Stomach (tissue), 9 donors: Measurements from ENCODE around the gene FXR1. TPM values are rescaled to one million over a fixed set of nuclear protein-coding genes. Genes with fewer than 3 reads are reported as not detected.
A peak's percentile ranks its signal among the peaks of the same experiment; 100 is the strongest.

ENCODE experiments used
- DNase-seq, 2 donors: peaks; one replicate each; pipeline versions ENCODE4 v3.0.0 to v3.0.0-alpha.2; 2013 to 2019
- H3K27ac ChIP-seq, 5 donors: fragments of 200-600 bp in 4 of 5; sonication (generic) in 4 of 5; one replicate each; pipeline ENCODE4 v1.5.1; 2013 to 2019; ENCODE audit warnings: mild to moderate bottlenecking in 1 of 5, moderate library complexity in 1 of 5
- H3K27me3 ChIP-seq, 3 donors: fragments of 200-600 bp; sonication (generic); one replicate each; pipeline ENCODE4 v1.5.1; 2017 to 2019; ENCODE audit warnings: mixed run types in 1 of 3
- H3K36me3 ChIP-seq, 4 donors: fragments of 200-600 bp; sonication (generic); 1 replicate in 3 of 4; 2 replicates in 1 of 4; pipeline ENCODE4 v1.5.1; 2016 to 2019
- H3K4me1 ChIP-seq, 4 donors: fragments of 200-600 bp; sonication (generic); one replicate each; pipeline ENCODE4 v1.5.1; 2016 to 2019
- H3K4me3 ChIP-seq, 4 donors: fragments of 200-600 bp; sonication (generic) in 3 of 4; one replicate each; pipeline ENCODE4 v1.5.1; 2016 to 2019; ENCODE audit warnings: mild to moderate bottlenecking in 1 of 4
- H3K9me3 ChIP-seq, 4 donors: fragments of 200-600 bp; sonication (generic); one replicate each; pipeline ENCODE4 v1.5.1; 2016 to 2019
- EP300 ChIP-seq: sonication (generic); formaldehyde crosslinking; IDR thresholded peaks from one replicate; pipeline ENCODE4 v1.6.1; 2017; ENCODE audit warnings: antibody characterized with exemption
- POLR2A ChIP-seq, 4 donors: fragments of 450-650 bp; IDR thresholded peaks; one replicate each; pipeline ENCODE4 v1.6.1; 2016; ENCODE audit warnings: antibody characterized with exemption in 4 of 4, control low read depth in 2 of 4, mild to moderate bottlenecking in 1 of 4, moderate library complexity in 1 of 4
- POLR2AphosphoS5 ChIP-seq, 3 donors: sonication (generic); formaldehyde crosslinking; IDR thresholded peaks; one replicate each; pipeline ENCODE4 v1.6.1; 2016; ENCODE audit warnings: antibody characterized with exemption in 3 of 3
- WGBS, 5 donors: extraction: QIAGEN DNeasy Blood & Tissue Kit in 3 of 5; methylation state at CpG; one replicate each; pipeline versions ENCODE4 v1.1.5 to v1.1.7; 2013 to 2018; 5-methylcytosine and 5-hydroxymethylcytosine counted together
- intact Hi-C: fragments of 100-400 bp; cut with DNase I; formaldehyde crosslinking; loops from one replicate; pipeline ENCODE4 v1.15.1; 2023; ENCODE audit warnings: low total_unique reads
- polyA plus RNA-seq, 3 donors: library from polyadenylated mRNA; stranded (reverse); fragments of 200-250 nt; gene quantifications; one replicate each; pipeline ENCODE4 v1.2.3, GENCODE V29; 2013
- total RNA-seq, 5 donors: library from RNA; depleted of rRNA; stranded (reverse); fragments of >200 nt; gene quantifications; one replicate each; pipeline versions ENCODE4 v1.1.0 to v1.2.3, GENCODE V29; 2014 to 2016
- TF ChIP-seq, protein P1 (sequence below), 7 experiments: fragments of 450-650 bp in 4 of 7; fragments of 200-600 bp in 3 of 7; sonication (generic) in 3 of 7; IDR thresholded peaks; one replicate each; pipeline ENCODE4 v1.5.1; 2016 to 2019; ENCODE audit warnings: antibody characterized with exemption in 7 of 7, control low read depth in 2 of 7, mild to moderate bottlenecking in 1 of 7
- donor health status: healthy with polysubstance abuse.
- donor health status: Bipolar disorder and iron deficiency.
- donor health status: healthy.

The FXR1 gene
- total and polyA plus RNA-seq, 8 donors: 40.8 to 182 (median 56.4) TPM

- H3K27ac ChIP-seq: no peak overlapping the region
- no peak for DNase-seq
- whole genome bisulfite sequencing, 5 donors: 77 to 92% (median 88%) methylated on average over 8 of the region's 8 CpGs
- no peak overlapping the region for H3K4me3 ChIP-seq
- no peaks in the 10 kb centered on the region for H3K27me3 ChIP-seq
- H3K36me3 ChIP-seq: no peaks in the 10 kb centered on the region
- H3K4me1 ChIP-seq: no peaks in the 10 kb centered on the region
- TF ChIP-seq EP300: no peak
- no peak for TF ChIP-seq POLR2A (IDR thresholded peaks at IDR 0.05)
- no peak for TF ChIP-seq POLR2AphosphoS5 (IDR thresholded peaks at IDR 0.05)
- TF ChIP-seq, protein P1, sequence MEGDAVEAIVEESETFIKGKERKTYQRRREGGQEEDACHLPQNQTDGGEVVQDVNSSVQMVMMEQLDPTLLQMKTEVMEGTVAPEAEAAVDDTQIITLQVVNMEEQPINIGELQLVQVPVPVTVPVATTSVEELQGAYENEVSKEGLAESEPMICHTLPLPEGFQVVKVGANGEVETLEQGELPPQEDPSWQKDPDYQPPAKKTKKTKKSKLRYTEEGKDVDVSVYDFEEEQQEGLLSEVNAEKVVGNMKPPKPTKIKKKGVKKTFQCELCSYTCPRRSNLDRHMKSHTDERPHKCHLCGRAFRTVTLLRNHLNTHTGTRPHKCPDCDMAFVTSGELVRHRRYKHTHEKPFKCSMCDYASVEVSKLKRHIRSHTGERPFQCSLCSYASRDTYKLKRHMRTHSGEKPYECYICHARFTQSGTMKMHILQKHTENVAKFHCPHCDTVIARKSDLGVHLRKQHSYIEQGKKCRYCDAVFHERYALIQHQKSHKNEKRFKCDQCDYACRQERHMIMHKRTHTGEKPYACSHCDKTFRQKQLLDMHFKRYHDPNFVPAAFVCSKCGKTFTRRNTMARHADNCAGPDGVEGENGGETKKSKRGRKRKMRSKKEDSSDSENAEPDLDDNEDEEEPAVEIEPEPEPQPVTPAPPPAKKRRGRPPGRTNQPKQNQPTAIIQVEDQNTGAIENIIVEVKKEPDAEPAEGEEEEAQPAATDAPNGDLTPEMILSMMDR (IDR thresholded peaks at IDR 0.05): no peak
- intact Hi-C loops: no loop called here
- H3K9me3 ChIP-seq: peaks cover 0 to 16% (median 13%) of the 10 kb centered on the region in 4 donors
These were observed 13.9 kb upstream of the FXR1 start for GRCh38 chr3:180898572-180898971.

- Histone ChIP-seq H3K9me3 (peaks cover 0 to 7% (median 0%) of the 10 kb centered on the region in 4 donors), H3K36me3 (no peaks in the 10 kb centered on the region), H3K27me3 (no peaks in the 10 kb centered on the region), H3K4me3 (no peak overlapping the region), H3K27ac (no peak overlapping the region), H3K4me1 (peaks cover 15 to 25% (median 19%) of the 10 kb centered on the region in 4 donors)
- intact Hi-C loops: no loop called here
- TF ChIP-seq EP300: no peak
- TF ChIP-seq POLR2AphosphoS5 (IDR thresholded peaks at IDR 0.05): no peak
- TF ChIP-seq, protein P1 (IDR thresholded peaks at IDR 0.05): no peak
- TF ChIP-seq POLR2A (IDR thresholded peaks at IDR 0.05): no peak
- no peak for DNase-seq
- 75 to 85% (median 80%) methylated on average over 5 of the region's 5 CpGs for WGBS, 5 donors
These were observed 2.9 kb upstream of the FXR1 start for GRCh38 chr3:180909369-180910127.

DNA sequence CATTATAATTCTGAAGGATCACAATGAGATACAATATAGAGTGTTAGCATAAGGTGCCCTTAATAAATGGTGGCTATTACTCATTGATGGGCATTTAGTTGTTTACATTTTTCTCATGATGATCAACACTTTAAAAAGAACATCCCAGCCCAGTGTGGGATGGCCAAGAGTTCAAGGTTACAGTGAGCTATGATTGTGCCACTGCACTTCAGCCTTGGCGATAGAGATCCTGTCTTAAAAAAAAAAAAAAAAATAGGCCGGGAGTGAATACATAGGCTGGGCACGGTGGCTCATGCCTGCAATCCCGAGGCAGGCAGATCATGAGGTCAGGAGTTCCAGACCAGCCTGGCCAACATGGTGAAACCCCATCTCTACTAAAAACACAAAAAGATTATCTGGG, 1.6 kb upstream of the FXR1 start:
- TF ChIP-seq EP300 (no peak), POLR2A (IDR thresholded peaks at IDR 0.05) (no peak), POLR2AphosphoS5 (IDR thresholded peaks at IDR 0.05) (no peak)
- TF ChIP-seq, protein P1 (IDR thresholded peaks at IDR 0.05): no peak
- H3K9me3 ChIP-seq: peaks cover 0 to 2% (median 0%) of the 10 kb centered on the region in 4 donors
- peaks cover 15 to 38% (median 25%) of the 10 kb centered on the region in 4 donors for H3K4me1 ChIP-seq
- DNase-seq: no peak
- no peak overlapping the region for H3K27ac ChIP-seq
- H3K36me3 ChIP-seq: no peaks in the 10 kb centered on the region
- 84 to 92% (median 90%) methylated on average over 4 of the region's 4 CpGs for WGBS, 5 donors
- H3K27me3 ChIP-seq: no peaks in the 10 kb centered on the region
- intact Hi-C loops: no loop called here
- H3K4me3 ChIP-seq: no peak overlapping the region

GRCh38 chr3:180911876-180912303, 580 bp upstream of the FXR1 start:
- TF ChIP-seq, protein P1 (IDR thresholded peaks at IDR 0.05): no peak
- TF ChIP-seq POLR2AphosphoS5 (IDR thresholded peaks at IDR 0.05) (no peak), EP300 (no peak), POLR2A (IDR thresholded peaks at IDR 0.05) (no peak)
- Histone ChIP-seq H3K4me3 (peak overlapping the region; percentile 72 to 99 (median 90)), H3K27ac (peak overlapping the region; percentile 86 to 95 (median 91)), H3K27me3 (no peaks in the 10 kb centered on the region), H3K36me3 (peaks cover 0 to 9% (median 5%) of the 10 kb centered on the region in 4 donors), H3K4me1 (peaks cover 15 to 49% (median 25%) of the 10 kb centered on the region in 4 donors), H3K9me3 (no peaks in the 10 kb centered on the region)
- no peak for DNase-seq
- 35 to 42% (median 41%) methylated on average over 6 of the region's 6 CpGs for WGBS, 5 donors
- intact Hi-C loops: no loop called here
